Loucy (cell line): ENCODE measurements around the gene CHCHD5.

Experiments used
- CTCF ChIP-seq: fragments of 200-600 bp; sonication (generic); conservative IDR thresholded peaks from 2 replicates; pipeline ENCODE4 v1.5.1; 2014; ENCODE audit warnings: mild to moderate bottlenecking, antibody characterized with exemption, low read length
- EZH2phosphoT487 ChIP-seq: fragments of 200-600 bp; IDR thresholded peaks from 2 replicates; pipeline ENCODE4 v1.6.1; 2018; ENCODE audit warnings: antibody characterized with exemption, mild to moderate bottlenecking, moderate library complexity, borderline replicate concordance

GRCh38 chr2:112637289-112637660 is 52.9 kb downstream of the CHCHD5 start:
- TF ChIP-seq EZH2phosphoT487, result no peak
- no peak for TF ChIP-seq CTCF
